GM23338 (cell line): ENCODE data around the gene MRPL23.

Experiments
- CREB1 ChIP-seq: fragments of 250-450 bp; sonication (Bioruptor Pico); IDR thresholded peaks from 2 replicates; pipeline ENCODE4 v1.5.0; 2020; ENCODE audit warnings: low read depth, mild to moderate bottlenecking, moderate library complexity
- CTCF ChIP-seq, 2 experiments: fragments of 200-600 bp in 1 of 2; sonication (generic) in 1 of 2; conservative IDR thresholded peaks; 2 replicates each; pipeline versions ENCODE4 v1.5.1 to v1.6.1; 2016 to 2017; ENCODE audit warnings: antibody characterized with exemption in 2 of 2, low read depth in 2 of 2, mild to moderate bottlenecking in 2 of 2, moderate library complexity in 1 of 2
- EZH2 ChIP-seq: fragments of 200-600 bp; sonication (generic); IDR thresholded peaks from one replicate; pipeline ENCODE4 v1.8.0; 2017; ENCODE audit warnings: antibody characterized with exemption, mild to moderate bottlenecking, low read depth; ENCODE audit not compliant: unreplicated experiment
- EZH2phosphoT487 ChIP-seq: fragments of 200-600 bp; sonication (generic); IDR thresholded peaks from one replicate; pipeline ENCODE4 v1.8.1; 2018; ENCODE audit warnings: antibody characterized with exemption; ENCODE audit not compliant: unreplicated experiment
- JUNB ChIP-seq: IDR thresholded peaks from one replicate; pipeline ENCODE4 v1.6.1; 2016; ENCODE audit warnings: antibody characterized with exemption; ENCODE audit not compliant: unreplicated experiment
- NANOG ChIP-seq: IDR thresholded peaks from 2 replicates; pipeline ENCODE4 v1.6.1; 2016; ENCODE audit warnings: antibody characterized with exemption, borderline replicate concordance
- POLR2AphosphoS5 ChIP-seq: IDR thresholded peaks from 2 replicates; pipeline ENCODE4 v1.6.1; 2016; ENCODE audit warnings: antibody characterized with exemption, low read depth
- STAT1 ChIP-seq: IDR thresholded peaks from one replicate; pipeline ENCODE4 v1.6.1; 2016; ENCODE audit warnings: antibody characterized with exemption; ENCODE audit not compliant: unreplicated experiment
- ZNF114 ChIP-seq: fragments of 250-450 bp; sonication (Bioruptor Pico); IDR thresholded peaks from 2 replicates; pipeline ENCODE4 v1.5.0; 2020; ENCODE audit warnings: mild to moderate bottlenecking, moderate library complexity
- ZNF331 ChIP-seq: fragments of 250-450 bp; sonication (Bioruptor Pico); IDR thresholded peaks from 2 replicates; pipeline ENCODE4 v1.5.0; 2020; ENCODE audit warnings: low read depth, mild to moderate bottlenecking, moderate library complexity
- ZNF462 ChIP-seq: fragments of 250-450 bp; sonication (Bioruptor Pico); IDR thresholded peaks from 2 replicates; pipeline ENCODE4 v1.5.0; 2020; ENCODE audit warnings: mild to moderate bottlenecking, moderate library complexity
- TF ChIP-seq, protein P1 (sequence below): IDR thresholded peaks from one replicate; pipeline ENCODE4 v1.6.1; 2018; ENCODE audit warnings: antibody characterized with exemption; ENCODE audit not compliant: unreplicated experiment
- TF ChIP-seq, protein P2 (sequence below): IDR thresholded peaks from 2 replicates; pipeline ENCODE4 v1.6.1; 2016; ENCODE audit warnings: antibody characterized with exemption

DNA sequence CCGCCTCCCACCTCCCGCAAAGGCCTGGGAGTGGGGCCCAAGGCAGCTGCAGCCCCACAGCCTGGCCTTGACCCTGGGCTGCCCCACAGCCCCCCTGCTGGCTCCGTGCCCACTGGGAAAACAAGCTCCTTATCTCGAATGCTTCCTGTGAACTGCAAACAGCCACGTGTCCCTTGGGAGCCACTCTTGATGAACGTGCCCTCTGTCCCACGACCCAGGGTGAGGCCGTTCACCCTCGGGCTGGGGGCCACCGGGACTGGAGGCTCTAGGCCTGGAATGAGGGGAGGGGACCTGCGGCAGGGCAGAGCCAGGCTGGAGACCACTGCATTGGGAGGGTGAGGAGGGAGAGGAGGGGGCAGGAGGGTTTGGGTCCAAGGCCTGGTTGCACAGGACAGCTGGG lies 41.0 kb downstream of the MRPL23 start:
- TF ChIP-seq CTCF (conservative IDR thresholded peaks at IDR 0.05; ENCODE audit: low read depth in 2 of 2) (no peak), POLR2AphosphoS5 (no peak), EZH2phosphoT487 (no peak), JUNB (no peak), NANOG (no peak), ZNF331 (CRISPR knock-in tag) (no peak), EZH2 (no peak), ZNF462 (no peak), CREB1 (CRISPR knock-in tag) (no peak), ZNF114 (CRISPR knock-in tag) (no peak), STAT1 (no peak)
- TF ChIP-seq, protein P1, sequence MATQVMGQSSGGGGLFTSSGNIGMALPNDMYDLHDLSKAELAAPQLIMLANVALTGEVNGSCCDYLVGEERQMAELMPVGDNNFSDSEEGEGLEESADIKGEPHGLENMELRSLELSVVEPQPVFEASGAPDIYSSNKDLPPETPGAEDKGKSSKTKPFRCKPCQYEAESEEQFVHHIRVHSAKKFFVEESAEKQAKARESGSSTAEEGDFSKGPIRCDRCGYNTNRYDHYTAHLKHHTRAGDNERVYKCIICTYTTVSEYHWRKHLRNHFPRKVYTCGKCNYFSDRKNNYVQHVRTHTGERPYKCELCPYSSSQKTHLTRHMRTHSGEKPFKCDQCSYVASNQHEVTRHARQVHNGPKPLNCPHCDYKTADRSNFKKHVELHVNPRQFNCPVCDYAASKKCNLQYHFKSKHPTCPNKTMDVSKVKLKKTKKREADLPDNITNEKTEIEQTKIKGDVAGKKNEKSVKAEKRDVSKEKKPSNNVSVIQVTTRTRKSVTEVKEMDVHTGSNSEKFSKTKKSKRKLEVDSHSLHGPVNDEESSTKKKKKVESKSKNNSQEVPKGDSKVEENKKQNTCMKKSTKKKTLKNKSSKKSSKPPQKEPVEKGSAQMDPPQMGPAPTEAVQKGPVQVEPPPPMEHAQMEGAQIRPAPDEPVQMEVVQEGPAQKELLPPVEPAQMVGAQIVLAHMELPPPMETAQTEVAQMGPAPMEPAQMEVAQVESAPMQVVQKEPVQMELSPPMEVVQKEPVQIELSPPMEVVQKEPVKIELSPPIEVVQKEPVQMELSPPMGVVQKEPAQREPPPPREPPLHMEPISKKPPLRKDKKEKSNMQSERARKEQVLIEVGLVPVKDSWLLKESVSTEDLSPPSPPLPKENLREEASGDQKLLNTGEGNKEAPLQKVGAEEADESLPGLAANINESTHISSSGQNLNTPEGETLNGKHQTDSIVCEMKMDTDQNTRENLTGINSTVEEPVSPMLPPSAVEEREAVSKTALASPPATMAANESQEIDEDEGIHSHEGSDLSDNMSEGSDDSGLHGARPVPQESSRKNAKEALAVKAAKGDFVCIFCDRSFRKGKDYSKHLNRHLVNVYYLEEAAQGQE: no peak
- TF ChIP-seq, protein P2, sequence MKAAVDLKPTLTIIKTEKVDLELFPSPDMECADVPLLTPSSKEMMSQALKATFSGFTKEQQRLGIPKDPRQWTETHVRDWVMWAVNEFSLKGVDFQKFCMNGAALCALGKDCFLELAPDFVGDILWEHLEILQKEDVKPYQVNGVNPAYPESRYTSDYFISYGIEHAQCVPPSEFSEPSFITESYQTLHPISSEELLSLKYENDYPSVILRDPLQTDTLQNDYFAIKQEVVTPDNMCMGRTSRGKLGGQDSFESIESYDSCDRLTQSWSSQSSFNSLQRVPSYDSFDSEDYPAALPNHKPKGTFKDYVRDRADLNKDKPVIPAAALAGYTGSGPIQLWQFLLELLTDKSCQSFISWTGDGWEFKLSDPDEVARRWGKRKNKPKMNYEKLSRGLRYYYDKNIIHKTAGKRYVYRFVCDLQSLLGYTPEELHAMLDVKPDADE: no peak
